Cardiac ventricle fibroblast (primary cell): Measurements from ENCODE around the gene PLEKHG3. TPM values are rescaled to one million over a fixed set of nuclear protein-coding genes. Genes with fewer than 3 reads are reported as not detected.

Experiments used
- total RNA-seq: library from RNA; depleted of rRNA; stranded (reverse); fragments of >200 nt; gene quantifications from 2 replicates; pipeline ENCODE4 v1.2.3, GENCODE V29; 2015

Gene PLEKHG3
- total RNA-seq = 4.3 and 9.5 TPM in 2 replicates

DNA sequence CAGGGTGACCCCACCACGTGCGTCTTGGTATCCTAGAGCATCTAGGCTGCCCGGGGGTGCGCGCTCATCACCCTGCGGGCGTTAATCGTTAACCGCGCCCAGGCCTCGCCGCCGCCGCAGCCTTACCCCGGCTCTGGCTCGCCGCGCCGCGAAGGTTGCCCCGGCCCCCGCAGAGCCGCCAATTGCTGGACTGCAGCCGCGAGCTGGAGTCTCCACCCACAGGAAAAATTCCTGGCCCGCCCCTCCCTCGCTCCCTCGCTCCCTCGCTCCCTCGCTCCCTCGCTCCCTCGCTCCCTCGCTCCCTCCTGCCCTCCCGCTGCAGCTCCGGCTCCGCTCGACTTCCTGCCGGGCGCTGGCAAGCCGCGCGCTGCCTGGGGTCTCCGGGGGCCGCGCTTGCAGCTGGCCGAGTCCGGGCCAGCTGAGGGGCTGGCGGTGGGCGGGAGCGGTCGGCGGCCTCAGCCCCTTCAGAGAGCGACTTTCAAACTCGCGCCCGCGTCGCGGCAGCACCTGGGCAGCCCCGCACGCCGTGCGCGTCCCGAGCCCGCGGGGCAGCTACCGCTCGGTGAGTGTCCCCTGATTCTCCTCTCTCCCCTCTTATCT, at the start of gene PLEKHG3:
Gene PLEKHG3 (plus strand): TSS at position 282 of the 600 bp plus-strand sequence. CDS start 23,208 bp downstream, outside the sequence.

Other genes starting within 250 kb of the PLEKHG3 start
- 0.10 and 0.31 TPM in 2 replicates for gene AKAP5, start 238.9 kb upstream of the PLEKHG3 start, total RNA-seq
- gene ZBTB25, start 200.6 kb upstream of the PLEKHG3 start, total RNA-seq = 9.5 and 11.2 TPM in 2 replicates
- 27.3 and 37.0 TPM in 2 replicates for gene ZBTB1, start 199.7 kb upstream of the PLEKHG3 start, total RNA-seq
- 3.6 and 4.0 TPM in 2 replicates for gene HSPA2, start 163.7 kb upstream of the PLEKHG3 start, total RNA-seq
- gene PPP1R36, start 154.5 kb upstream of the PLEKHG3 start, total RNA-seq = 0.34 and 0.56 TPM in 2 replicates
- gene SPTB, start 175.5 kb downstream of the PLEKHG3 start, total RNA-seq = not detected in 2 replicates
- 68.6 and 105 TPM in 2 replicates for gene CHURC1, start 210.0 kb downstream of the PLEKHG3 start, total RNA-seq
- not detected in 2 replicates for gene GPX2, start 238.3 kb downstream of the PLEKHG3 start, total RNA-seq